CD4-positive, CD25-positive, alpha-beta regulatory T cell (primary cell): Measurements from ENCODE around the gene UST. TPM values are rescaled to one million over a fixed set of nuclear protein-coding genes. Genes with fewer than 3 reads are reported as not detected.

Experiments used
- ATAC-seq, 2 donors: fragments of 150-1000 bp; cut with Tn5 transposase; one replicate each; pipeline ENCODE4 v1.10.0; 2021; ENCODE audit warnings: low read depth in 2 of 2, moderate number of reproducible peaks in 2 of 2, moderate library complexity in 1 of 2
- DNase-seq, 3 donors: peaks; one replicate each; pipeline versions ENCODE4 v3.0.0 to v3.0.0-alpha.2; 2012 to 2022; ENCODE audit warnings: mixed read lengths in 1 of 3
- H3K27ac ChIP-seq: one replicate; pipeline ENCODE4 v1.7.0; 2013; ENCODE audit warnings: mild to moderate bottlenecking, low read length; ENCODE audit not compliant: insufficient read depth, poor library complexity, severe bottlenecking
- H3K27me3 ChIP-seq: one replicate; pipeline ENCODE4 v1.7.0; 2013; ENCODE audit warnings: low read length; ENCODE audit not compliant: control insufficient read depth, insufficient read depth
- H3K36me3 ChIP-seq: one replicate; pipeline ENCODE4 v1.7.0; 2013; ENCODE audit warnings: mild to moderate bottlenecking, low read length, moderate library complexity; ENCODE audit not compliant: control insufficient read depth, insufficient read depth
- H3K4me1 ChIP-seq: 2 replicates; pipeline ENCODE4 v1.7.0; 2013; ENCODE audit warnings: mild to moderate bottlenecking, low read length; ENCODE audit not compliant: insufficient read depth, control insufficient read depth, poor library complexity, severe bottlenecking
- H3K4me3 ChIP-seq: one replicate; pipeline ENCODE4 v1.7.0; 2013; ENCODE audit warnings: low read depth, mild to moderate bottlenecking, low read length, moderate library complexity
- H3K9me3 ChIP-seq, 2 experiments: 1 replicate in 1 of 2; 2 replicates in 1 of 2; pipeline ENCODE4 v1.7.0; 2013; ENCODE audit warnings: low read length in 2 of 2, mild to moderate bottlenecking in 1 of 2, moderate library complexity in 1 of 2; ENCODE audit not compliant: control insufficient read depth in 2 of 2
- H3K27ac Mint-ChIP-seq, 3 donors: one replicate each; pipeline ENCODE4 v1.8.0; 2020 to 2022; ENCODE audit warnings: mild to moderate bottlenecking in 3 of 3, mixed read lengths in 3 of 3, moderate library complexity in 2 of 3
- H3K27me3 Mint-ChIP-seq: one replicate; pipeline ENCODE4 v1.8.0; 2022; ENCODE audit warnings: mild to moderate bottlenecking, mixed read lengths
- H3K36me3 Mint-ChIP-seq: one replicate; pipeline ENCODE4 v1.8.0; 2020; ENCODE audit warnings: mixed read lengths
- H3K4me1 Mint-ChIP-seq, 4 donors: one replicate each; pipeline ENCODE4 v1.8.0; 2020 to 2022; ENCODE audit warnings: mixed read lengths in 4 of 4, mild to moderate bottlenecking in 1 of 4
- H3K4me3 Mint-ChIP-seq, 4 donors: one replicate each; pipeline ENCODE4 v1.8.0; 2020 to 2022; ENCODE audit warnings: mild to moderate bottlenecking in 4 of 4, mixed read lengths in 4 of 4, moderate library complexity in 3 of 4
- H3K9me3 Mint-ChIP-seq, 7 donors: one replicate each; pipeline ENCODE4 v1.8.0; 2020 to 2022; ENCODE audit warnings: mixed read lengths in 7 of 7, mild to moderate bottlenecking in 3 of 7, moderate library complexity in 2 of 7
- polyA plus RNA-seq, 4 donors: library from polyadenylated mRNA; unstranded; fragments of 300-500 nt; fragmentation: Illumina TruSeq; gene quantifications; one replicate each; pipeline ENCODE4 v1.2.3, GENCODE V29; 2021
- total RNA-seq: library from RNA; stranded (reverse); gene quantifications from one replicate; pipeline ENCODE4 v1.2.3, GENCODE V29; 2022

The UST gene
- total and polyA plus RNA-seq, 5 donors from 2014 or later, result 1.1 to 2.9 (median 2.5) TPM

DNA sequence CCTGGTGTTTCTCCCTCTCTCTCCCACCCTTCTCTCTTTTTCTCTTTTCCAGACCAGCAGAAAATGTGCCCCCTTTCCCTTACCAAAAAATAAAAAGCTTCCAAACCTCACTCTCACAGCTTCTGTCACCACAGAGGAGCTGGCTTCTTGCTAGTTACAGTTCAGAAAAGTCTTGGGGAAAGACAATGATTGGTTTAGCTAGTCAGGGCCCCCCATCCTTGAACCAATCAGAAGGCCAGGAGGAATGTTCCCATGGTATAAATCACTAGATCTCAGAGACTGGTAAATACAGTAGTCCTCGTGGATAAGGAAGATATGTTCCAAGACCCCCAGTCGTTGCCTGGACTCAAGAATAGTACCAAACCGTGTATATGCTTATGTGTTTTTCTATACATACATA, 339.5 kb downstream of the UST start:
- no peak for ATAC-seq
- H3K9me3 ChIP-seq, result no peaks in the 10 kb centered on the region
- H3K27me3 ChIP-seq, result no peaks in the 10 kb centered on the region
- peak in 1 of 3 donors; percentile 66 for DNase-seq
- Mint-ChIP-seq H3K4me1 (peaks cover 23 to 66% (median 58%) of the 10 kb centered on the region in 4 donors), H3K36me3 (no peaks in the 10 kb centered on the region), H3K4me3 (no peak overlapping the region), H3K9me3 (no peaks in the 10 kb centered on the region), H3K27me3 (no peaks in the 10 kb centered on the region), H3K27ac (peak overlapping the region in 2 of 3 donors; percentile 32 to 42)
- no peak overlapping the region for H3K27ac ChIP-seq
- H3K4me1 ChIP-seq, result peaks cover 36% of the 10 kb centered on the region
- H3K4me3 ChIP-seq, result no peak overlapping the region
- no peaks in the 10 kb centered on the region for H3K36me3 ChIP-seq

DNA sequence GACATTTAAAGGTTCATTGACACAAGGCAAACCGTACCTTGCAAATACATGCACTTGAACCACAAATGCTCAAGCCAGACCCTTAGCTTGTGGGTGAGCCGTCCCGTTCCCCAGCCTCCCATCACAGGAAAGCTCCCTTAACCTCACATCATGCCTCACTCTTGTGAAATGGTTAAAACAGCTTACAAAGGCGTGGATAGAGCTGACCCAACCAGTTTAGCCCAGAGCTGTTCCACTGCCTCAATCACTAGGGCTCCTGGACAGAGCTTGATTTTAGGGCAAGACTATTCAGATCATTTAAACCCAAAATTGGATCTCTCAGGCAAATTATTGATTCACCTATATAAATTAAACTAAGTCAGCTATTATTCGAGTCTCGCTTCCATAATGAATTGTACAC, 341.1 kb downstream of the UST start:
- Histone ChIP-seq H3K27me3 (no peaks in the 10 kb centered on the region), H3K36me3 (no peaks in the 10 kb centered on the region), H3K9me3 (no peaks in the 10 kb centered on the region), H3K4me1 (peaks cover 25% of the 10 kb centered on the region), H3K27ac (no peak overlapping the region), H3K4me3 (no peak overlapping the region)
- H3K27ac Mint-ChIP-seq, result peak overlapping the region in 2 of 3 donors; percentile 17 to 53
- H3K4me3 Mint-ChIP-seq, result no peak overlapping the region
- ATAC-seq, result no peak
- H3K4me1 Mint-ChIP-seq, result peaks cover 16 to 59% (median 50%) of the 10 kb centered on the region in 4 donors
- H3K9me3 Mint-ChIP-seq, result no peaks in the 10 kb centered on the region
- no peaks in the 10 kb centered on the region for H3K27me3 Mint-ChIP-seq
- H3K36me3 Mint-ChIP-seq, result no peaks in the 10 kb centered on the region
- no peak for DNase-seq

DNA sequence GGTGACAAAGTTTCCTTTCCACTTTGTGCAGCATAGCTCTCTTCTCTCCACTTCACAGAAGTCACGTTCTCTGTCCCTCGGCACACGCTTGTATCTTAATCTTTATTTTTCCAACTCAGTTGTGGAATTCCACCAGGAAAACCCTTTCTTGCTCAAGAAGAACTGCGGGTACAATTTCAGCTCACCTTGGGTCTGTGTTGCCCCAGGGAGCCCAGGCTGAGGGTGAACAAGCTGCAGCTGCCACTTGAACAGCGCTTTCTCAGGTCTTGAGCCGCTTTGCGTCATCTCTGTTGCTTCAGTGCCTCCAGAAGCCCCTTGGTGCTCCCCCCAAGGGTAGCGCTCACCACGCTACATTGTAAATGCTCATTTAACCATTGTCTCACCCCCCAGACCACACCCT, 341.5 kb downstream of the UST start:
- Histone ChIP-seq H3K4me1 (peaks cover 25% of the 10 kb centered on the region), H3K27me3 (no peaks in the 10 kb centered on the region), H3K4me3 (no peak overlapping the region), H3K27ac (no peak overlapping the region), H3K36me3 (no peaks in the 10 kb centered on the region), H3K9me3 (no peaks in the 10 kb centered on the region)
- peak overlapping the region in 1 of 3 donors; percentile 17 for H3K27ac Mint-ChIP-seq
- no peaks in the 10 kb centered on the region for H3K27me3 Mint-ChIP-seq
- no peak overlapping the region for H3K4me3 Mint-ChIP-seq
- H3K36me3 Mint-ChIP-seq, result no peaks in the 10 kb centered on the region
- DNase-seq (no peak), ATAC-seq (no peak)
- H3K4me1 Mint-ChIP-seq, result peaks cover 16 to 58% (median 48%) of the 10 kb centered on the region in 4 donors
- H3K9me3 Mint-ChIP-seq, result no peaks in the 10 kb centered on the region

DNA sequence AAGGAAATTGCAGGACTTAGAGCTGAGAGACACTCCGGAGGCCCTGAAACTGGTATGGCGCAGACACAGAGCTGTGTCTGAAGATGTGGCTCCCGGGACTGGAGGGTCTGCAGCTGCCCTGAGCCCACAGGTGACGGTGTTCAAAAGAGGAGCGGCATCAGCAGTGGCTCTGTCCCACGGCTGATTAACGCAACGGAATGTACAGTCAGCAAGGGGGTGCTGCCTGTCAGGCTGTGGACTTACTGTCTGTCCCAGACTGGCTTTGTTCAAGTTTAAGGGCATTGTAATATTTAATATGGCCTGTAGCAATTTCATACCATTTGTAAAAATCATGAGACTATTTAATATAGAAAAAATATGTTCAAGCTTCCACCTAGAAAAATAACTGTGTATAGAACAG, 342.7 kb downstream of the UST start:
- no peaks in the 10 kb centered on the region for H3K36me3 Mint-ChIP-seq
- no peak overlapping the region for H3K4me3 Mint-ChIP-seq
- H3K27me3 ChIP-seq, result no peaks in the 10 kb centered on the region

DNA sequence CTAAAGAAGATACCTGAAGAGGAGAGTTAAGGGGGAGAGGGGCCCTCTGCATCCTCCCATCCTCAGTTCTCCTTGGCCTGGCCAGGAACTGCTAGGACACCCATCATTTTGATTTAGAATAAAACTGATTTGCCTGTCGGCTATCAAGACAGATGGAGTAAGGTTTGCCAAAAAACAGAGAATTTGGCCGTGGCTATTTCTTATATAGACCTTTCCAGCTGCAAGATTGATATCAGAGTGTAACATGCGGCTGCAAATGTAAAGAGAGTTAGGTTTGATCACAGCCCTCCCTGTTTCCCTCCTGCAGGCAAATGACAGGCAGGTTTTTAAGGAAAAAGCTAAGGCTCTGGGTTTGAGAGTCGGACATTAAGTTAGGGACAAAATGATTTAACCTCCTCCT, 344.1 kb downstream of the UST start:
- H3K27ac Mint-ChIP-seq, result peak overlapping the region in 2 of 3 donors; percentile 71 to 78

More for the DNA sequence above, 342.7 kb downstream of the UST start:
- H3K36me3 ChIP-seq, result no peaks in the 10 kb centered on the region
- DNase-seq (no peak), ATAC-seq (no peak)
- peaks cover 25% of the 10 kb centered on the region for H3K4me1 ChIP-seq
- Mint-ChIP-seq H3K27ac (peak overlapping the region in 2 of 3 donors; percentile 71 to 74), H3K9me3 (no peaks in the 10 kb centered on the region), H3K27me3 (no peaks in the 10 kb centered on the region), H3K4me1 (peaks cover 21 to 58% (median 45%) of the 10 kb centered on the region in 4 donors)
- no peaks in the 10 kb centered on the region for H3K9me3 ChIP-seq
- no peak overlapping the region for H3K4me3 ChIP-seq
- no peak overlapping the region for H3K27ac ChIP-seq

DNA sequence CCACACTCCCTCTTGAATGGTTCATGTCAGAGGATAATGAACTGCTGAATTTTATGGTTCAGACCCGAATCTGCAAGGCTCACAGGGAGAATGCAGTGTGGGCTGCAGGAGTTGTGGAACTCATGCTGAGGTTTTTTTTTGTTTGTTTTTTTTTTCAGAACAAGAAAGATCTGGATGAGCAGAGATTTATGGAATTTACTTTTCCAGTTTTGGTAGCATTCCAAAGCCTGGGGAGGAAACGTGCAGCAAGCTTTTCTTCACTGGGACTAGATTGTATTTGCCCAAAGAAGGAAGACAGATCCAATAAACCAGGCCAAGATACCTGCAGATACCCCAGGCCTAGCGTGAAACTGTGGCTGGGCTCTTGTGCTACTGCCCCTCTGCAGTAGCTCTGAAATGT, 346.8 kb downstream of the UST start:
- H3K36me3 Mint-ChIP-seq, result peaks cover 5% of the 10 kb centered on the region
- peaks cover under 1 to 13% (median 3%) of the 10 kb centered on the region in 7 donors for H3K9me3 Mint-ChIP-seq
- peaks cover 26 to 59% (median 46%) of the 10 kb centered on the region in 4 donors for H3K4me1 Mint-ChIP-seq
- DNase-seq (no peak), ATAC-seq (no peak)
- peak overlapping the region in 3 of 4 donors; percentile 53 to 76 (median 76) for H3K4me3 Mint-ChIP-seq
- H3K27me3 Mint-ChIP-seq, result no peaks in the 10 kb centered on the region
- no peaks in the 10 kb centered on the region for H3K27me3 ChIP-seq
- peak overlapping the region; percentile 68 for H3K27ac ChIP-seq
- H3K9me3 ChIP-seq, result peaks cover 9 to 13% of the 10 kb centered on the region in 2 experiments
- peak overlapping the region; percentile 90 to 96 (median 93) for H3K27ac Mint-ChIP-seq
- peak overlapping the region; percentile 75 for H3K4me3 ChIP-seq
- no peaks in the 10 kb centered on the region for H3K36me3 ChIP-seq
- peaks cover 33% of the 10 kb centered on the region for H3K4me1 ChIP-seq

More for the DNA sequence above, 344.1 kb downstream of the UST start:
- DNase-seq, result no peak
- Mint-ChIP-seq H3K9me3 (peaks cover 0 to 2% (median 0%) of the 10 kb centered on the region in 7 donors), H3K4me3 (no peak overlapping the region), H3K4me1 (peaks cover 26 to 58% (median 45%) of the 10 kb centered on the region in 4 donors), H3K36me3 (no peaks in the 10 kb centered on the region), H3K27me3 (no peaks in the 10 kb centered on the region)
- no peak overlapping the region for H3K27ac ChIP-seq
- H3K9me3 ChIP-seq, result no peaks in the 10 kb centered on the region
- H3K27me3 ChIP-seq, result no peaks in the 10 kb centered on the region
- H3K4me3 ChIP-seq, result no peak overlapping the region
- no peaks in the 10 kb centered on the region for H3K36me3 ChIP-seq
- H3K4me1 ChIP-seq, result peaks cover 31% of the 10 kb centered on the region
- no peak for ATAC-seq

DNA sequence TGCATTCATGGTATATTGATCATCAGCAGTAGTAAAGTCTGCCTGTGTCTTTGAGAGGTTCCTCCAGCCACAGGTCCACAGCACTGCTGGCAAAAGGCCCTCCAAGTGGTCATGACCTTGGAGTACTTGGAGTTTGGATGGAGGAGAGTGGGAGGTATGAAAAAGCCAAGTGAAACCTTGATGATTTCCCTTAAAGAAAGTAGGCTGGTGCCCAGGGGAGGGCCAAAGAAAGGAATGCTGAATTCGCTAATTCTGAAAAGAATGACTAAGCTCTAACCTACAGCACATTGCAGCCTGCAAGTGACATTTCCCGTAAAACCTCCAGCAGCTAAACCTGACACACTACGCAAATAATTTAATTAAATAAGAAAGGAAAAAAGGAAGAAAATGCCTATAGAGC, 347.3 kb downstream of the UST start:
- peaks cover 13 to 19% of the 10 kb centered on the region in 2 experiments for H3K9me3 ChIP-seq
- ATAC-seq (no peak), DNase-seq (peak in 1 of 3 donors; percentile 70)
- H3K4me3 Mint-ChIP-seq, result peak overlapping the region; percentile 18 to 88 (median 72)
- H3K27ac Mint-ChIP-seq, result peak overlapping the region; percentile 90 to 96 (median 93)
- H3K4me1 Mint-ChIP-seq, result peaks cover 26 to 59% (median 46%) of the 10 kb centered on the region in 4 donors
- H3K27ac ChIP-seq, result peak overlapping the region; percentile 68
- no peaks in the 10 kb centered on the region for H3K36me3 ChIP-seq
- no peaks in the 10 kb centered on the region for H3K27me3 Mint-ChIP-seq
- peaks cover 5% of the 10 kb centered on the region for H3K36me3 Mint-ChIP-seq
- no peaks in the 10 kb centered on the region for H3K27me3 ChIP-seq
- H3K4me1 ChIP-seq, result peaks cover 33% of the 10 kb centered on the region
- H3K4me3 ChIP-seq, result peak overlapping the region; percentile 75
- H3K9me3 Mint-ChIP-seq, result peaks cover 3 to 15% (median 5%) of the 10 kb centered on the region in 7 donors

DNA sequence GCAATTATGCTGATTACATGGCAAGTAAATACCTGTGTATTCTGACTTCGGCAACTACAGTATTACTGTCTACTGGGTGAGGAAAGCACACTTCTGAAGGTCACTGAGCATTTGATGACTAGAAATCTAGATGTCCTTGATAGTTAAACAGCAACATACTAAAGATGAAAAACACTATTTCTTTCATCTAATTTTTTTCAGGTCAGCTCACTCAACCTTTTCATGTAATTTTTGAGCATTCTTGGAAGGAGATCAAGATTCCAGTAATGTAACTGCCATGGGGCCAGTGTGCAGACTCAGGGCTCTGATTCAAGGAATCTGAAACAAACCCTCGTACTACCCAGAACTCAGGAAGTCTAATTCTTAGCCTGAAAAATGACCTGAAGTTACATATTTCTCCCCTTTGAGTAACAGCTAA, 348.1 kb downstream of the UST start:
- Mint-ChIP-seq H3K9me3 (peaks cover 3 to 19% (median 6%) of the 10 kb centered on the region in 7 donors), H3K36me3 (peaks cover 5% of the 10 kb centered on the region), H3K27me3 (no peaks in the 10 kb centered on the region), H3K27ac (peak overlapping the region; percentile 90 to 96 (median 93)), H3K4me3 (peak overlapping the region; percentile 18 to 88 (median 72)), H3K4me1 (peaks cover 26 to 58% (median 45%) of the 10 kb centered on the region in 4 donors)
- peak; percentile 83 to 86 for ATAC-seq
- Histone ChIP-seq H3K27me3 (no peaks in the 10 kb centered on the region), H3K4me3 (peak overlapping the region; percentile 75), H3K4me1 (peaks cover 33% of the 10 kb centered on the region), H3K36me3 (no peaks in the 10 kb centered on the region), H3K9me3 (peaks cover 20 to 23% of the 10 kb centered on the region in 2 experiments), H3K27ac (peak overlapping the region; percentile 68)
- peak in 2 of 3 donors; percentile 9 to 96 for DNase-seq
